ENCODE measurements around the gene POLR2E. TPM values are rescaled to one million over a fixed set of nuclear protein-coding genes. Genes with fewer than 3 reads are reported as not detected.

POLR2E gene
- polyA plus RNA-seq, 1 donor from 2014 or later: 172 TPM

DNA sequence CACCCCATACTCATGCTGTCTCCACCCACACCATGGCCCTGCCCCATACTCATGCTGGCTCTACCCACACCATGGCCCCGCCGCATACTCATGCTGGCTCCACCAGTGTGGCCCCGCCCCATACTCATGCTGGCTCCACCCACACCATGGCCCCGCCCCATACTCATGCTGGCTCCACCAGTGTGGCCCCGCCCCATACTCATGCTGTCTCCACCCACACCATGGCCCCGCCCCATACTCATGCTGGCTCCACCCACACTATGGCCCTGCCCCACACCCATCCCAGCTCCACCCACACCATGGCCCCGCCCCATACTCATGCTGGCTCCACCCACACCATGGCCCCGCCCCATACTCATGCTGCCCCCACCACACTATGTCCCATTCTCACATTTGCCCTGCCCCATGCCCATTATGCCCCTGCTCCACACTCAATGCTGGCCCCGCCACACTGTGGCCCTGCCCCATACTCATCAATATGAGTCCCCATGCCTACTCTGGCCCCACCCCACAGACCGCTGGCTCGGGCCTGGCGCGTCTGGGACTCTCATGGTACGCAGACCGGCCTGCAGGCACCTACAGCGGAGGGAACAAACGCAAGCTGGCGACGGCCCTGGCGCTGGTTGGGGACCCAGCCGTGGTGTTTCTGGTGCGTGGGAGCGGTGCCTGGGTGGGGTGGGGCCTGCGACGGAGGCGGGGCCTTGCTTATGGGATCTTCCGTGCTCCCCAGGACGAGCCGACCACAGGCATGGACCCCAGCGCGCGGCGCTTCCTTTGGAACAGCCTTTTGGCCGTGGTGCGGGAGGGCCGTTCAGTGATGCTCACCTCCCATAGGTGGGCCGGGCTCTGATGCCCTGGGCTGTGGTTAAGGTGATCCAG lies 31.9 kb downstream of the POLR2E start:
- peaks cover 7% of the 10 kb centered on the region for H3K9me3 ChIP-seq (ENCODE audit: low read length)
- no peak overlapping the region for H3K9ac ChIP-seq (ENCODE audit: low read length)

DNA sequence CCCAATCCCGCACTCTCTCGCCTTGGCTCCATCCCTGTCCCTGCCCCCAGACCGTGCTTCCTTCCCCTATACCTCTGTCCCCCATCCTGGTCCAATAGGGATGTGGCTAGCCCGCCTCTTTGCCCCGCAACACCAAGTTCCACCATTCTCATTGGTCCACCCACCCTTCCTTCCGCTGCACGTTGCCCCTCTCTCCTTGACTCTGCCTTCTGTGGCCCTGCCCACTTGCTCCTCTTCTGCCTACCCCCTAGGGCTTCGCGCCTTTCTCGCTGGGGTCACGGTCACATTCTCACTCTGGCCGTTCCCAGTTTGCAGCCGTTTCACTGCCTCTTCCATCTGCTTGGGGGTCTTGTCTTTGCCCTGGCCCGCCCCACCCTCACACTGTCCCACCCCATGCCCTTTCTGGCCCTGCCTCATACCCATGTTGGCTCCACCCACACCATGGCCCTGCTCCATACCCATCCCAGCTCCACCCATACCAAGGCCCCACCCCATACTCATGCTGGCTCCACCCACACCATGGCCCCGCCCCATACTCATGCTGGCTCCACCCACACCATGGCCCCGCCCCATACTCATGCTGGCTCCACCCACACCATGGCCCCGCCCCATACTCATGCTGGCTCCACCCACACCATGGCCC lies 32.7 kb downstream of the POLR2E start:
- Histone ChIP-seq H4K20me1 (ENCODE audit: insufficient read depth) (no peaks in the 10 kb centered on the region), H3K4me2 (ENCODE audit: low read length) (no peak overlapping the region), H3K4me3 (ENCODE audit: low read length) (no peak overlapping the region), H3K27me3 (ENCODE audit: insufficient read depth, low read depth, low read length) (peaks cover 13% of the 10 kb centered on the region), H3K36me3 (ENCODE audit: insufficient read depth, low read length) (peaks cover 3% of the 10 kb centered on the region), H3K27ac (ENCODE audit: low read length) (no peak overlapping the region), H3F3A (ENCODE audit: insufficient read depth, low read length, poor library complexity, severe bottlenecking) (no peaks in the 10 kb centered on the region), H3K79me2 (replicated peaks; ENCODE audit: insufficient read depth, low read length) (no peaks in the 10 kb centered on the region), H3K9me2 (ENCODE audit: insufficient read depth, low read length) (no peaks in the 10 kb centered on the region), H2AFZ (ENCODE audit: low read depth, low read length) (no peak overlapping the region), H3K9ac (ENCODE audit: low read length) (no peak overlapping the region), H3K9me3 (ENCODE audit: low read length) (peaks cover 11% of the 10 kb centered on the region)
- TF ChIP-seq MXI1 (conservative IDR thresholded peaks at IDR 0.05; ENCODE audit: poor library complexity, severe bottlenecking): no peak
- TF ChIP-seq, protein P1, sequence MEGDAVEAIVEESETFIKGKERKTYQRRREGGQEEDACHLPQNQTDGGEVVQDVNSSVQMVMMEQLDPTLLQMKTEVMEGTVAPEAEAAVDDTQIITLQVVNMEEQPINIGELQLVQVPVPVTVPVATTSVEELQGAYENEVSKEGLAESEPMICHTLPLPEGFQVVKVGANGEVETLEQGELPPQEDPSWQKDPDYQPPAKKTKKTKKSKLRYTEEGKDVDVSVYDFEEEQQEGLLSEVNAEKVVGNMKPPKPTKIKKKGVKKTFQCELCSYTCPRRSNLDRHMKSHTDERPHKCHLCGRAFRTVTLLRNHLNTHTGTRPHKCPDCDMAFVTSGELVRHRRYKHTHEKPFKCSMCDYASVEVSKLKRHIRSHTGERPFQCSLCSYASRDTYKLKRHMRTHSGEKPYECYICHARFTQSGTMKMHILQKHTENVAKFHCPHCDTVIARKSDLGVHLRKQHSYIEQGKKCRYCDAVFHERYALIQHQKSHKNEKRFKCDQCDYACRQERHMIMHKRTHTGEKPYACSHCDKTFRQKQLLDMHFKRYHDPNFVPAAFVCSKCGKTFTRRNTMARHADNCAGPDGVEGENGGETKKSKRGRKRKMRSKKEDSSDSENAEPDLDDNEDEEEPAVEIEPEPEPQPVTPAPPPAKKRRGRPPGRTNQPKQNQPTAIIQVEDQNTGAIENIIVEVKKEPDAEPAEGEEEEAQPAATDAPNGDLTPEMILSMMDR (IDR thresholded peaks at IDR 0.05; ENCODE audit: poor library complexity, severe bottlenecking): no peak
- TF ChIP-seq EP300 (conservative IDR thresholded peaks at IDR 0.05; ENCODE audit: poor library complexity, severe bottlenecking): no peak
- TF ChIP-seq, protein P2, sequence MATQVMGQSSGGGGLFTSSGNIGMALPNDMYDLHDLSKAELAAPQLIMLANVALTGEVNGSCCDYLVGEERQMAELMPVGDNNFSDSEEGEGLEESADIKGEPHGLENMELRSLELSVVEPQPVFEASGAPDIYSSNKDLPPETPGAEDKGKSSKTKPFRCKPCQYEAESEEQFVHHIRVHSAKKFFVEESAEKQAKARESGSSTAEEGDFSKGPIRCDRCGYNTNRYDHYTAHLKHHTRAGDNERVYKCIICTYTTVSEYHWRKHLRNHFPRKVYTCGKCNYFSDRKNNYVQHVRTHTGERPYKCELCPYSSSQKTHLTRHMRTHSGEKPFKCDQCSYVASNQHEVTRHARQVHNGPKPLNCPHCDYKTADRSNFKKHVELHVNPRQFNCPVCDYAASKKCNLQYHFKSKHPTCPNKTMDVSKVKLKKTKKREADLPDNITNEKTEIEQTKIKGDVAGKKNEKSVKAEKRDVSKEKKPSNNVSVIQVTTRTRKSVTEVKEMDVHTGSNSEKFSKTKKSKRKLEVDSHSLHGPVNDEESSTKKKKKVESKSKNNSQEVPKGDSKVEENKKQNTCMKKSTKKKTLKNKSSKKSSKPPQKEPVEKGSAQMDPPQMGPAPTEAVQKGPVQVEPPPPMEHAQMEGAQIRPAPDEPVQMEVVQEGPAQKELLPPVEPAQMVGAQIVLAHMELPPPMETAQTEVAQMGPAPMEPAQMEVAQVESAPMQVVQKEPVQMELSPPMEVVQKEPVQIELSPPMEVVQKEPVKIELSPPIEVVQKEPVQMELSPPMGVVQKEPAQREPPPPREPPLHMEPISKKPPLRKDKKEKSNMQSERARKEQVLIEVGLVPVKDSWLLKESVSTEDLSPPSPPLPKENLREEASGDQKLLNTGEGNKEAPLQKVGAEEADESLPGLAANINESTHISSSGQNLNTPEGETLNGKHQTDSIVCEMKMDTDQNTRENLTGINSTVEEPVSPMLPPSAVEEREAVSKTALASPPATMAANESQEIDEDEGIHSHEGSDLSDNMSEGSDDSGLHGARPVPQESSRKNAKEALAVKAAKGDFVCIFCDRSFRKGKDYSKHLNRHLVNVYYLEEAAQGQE (IDR thresholded peaks at IDR 0.05; ENCODE audit: borderline replicate concordance): no peak
- TF ChIP-seq POLR2AphosphoS5 (IDR thresholded peaks at IDR 0.05): no peak
- TF ChIP-seq RAD21 (conservative IDR thresholded peaks at IDR 0.05): no peak
- TF ChIP-seq SMC3 (conservative IDR thresholded peaks at IDR 0.05; ENCODE audit: poor library complexity): no peak
- TF ChIP-seq TAF1 (IDR thresholded peaks at IDR 0.05; ENCODE audit: low read depth): no peak

More for the DNA sequence above, 31.9 kb downstream of the POLR2E start:
- no peak overlapping the region for H2AFZ ChIP-seq (ENCODE audit: low read depth, low read length)
- TF ChIP-seq, protein P2 (IDR thresholded peaks at IDR 0.05; ENCODE audit: borderline replicate concordance): no peak
- TF ChIP-seq EZH2 (IDR thresholded peaks at IDR 0.05; ENCODE audit: borderline replicate concordance, insufficient read depth, low read length, poor library complexity, severe bottlenecking) (no peak), TAF1 (IDR thresholded peaks at IDR 0.05; ENCODE audit: low read depth) (no peak), EP300 (conservative IDR thresholded peaks at IDR 0.05; ENCODE audit: poor library complexity, severe bottlenecking) (no peak), RAD21 (conservative IDR thresholded peaks at IDR 0.05) (no peak), SMC3 (conservative IDR thresholded peaks at IDR 0.05; ENCODE audit: poor library complexity) (no peak), POLR2AphosphoS5 (IDR thresholded peaks at IDR 0.05) (no peak), MXI1 (conservative IDR thresholded peaks at IDR 0.05; ENCODE audit: poor library complexity, severe bottlenecking) (no peak)
- TF ChIP-seq, protein P1 (IDR thresholded peaks at IDR 0.05; ENCODE audit: poor library complexity, severe bottlenecking): no peak
- H3K79me2 ChIP-seq (replicated peaks; ENCODE audit: insufficient read depth, low read length): no peaks in the 10 kb centered on the region
- no peaks in the 10 kb centered on the region for H4K20me1 ChIP-seq (ENCODE audit: insufficient read depth)
- H3F3A ChIP-seq (ENCODE audit: insufficient read depth, low read length, poor library complexity, severe bottlenecking): no peaks in the 10 kb centered on the region
- H3K36me3 ChIP-seq (ENCODE audit: insufficient read depth, low read length): peaks cover 3% of the 10 kb centered on the region
- H3K4me2 ChIP-seq (ENCODE audit: low read length): no peak overlapping the region
- H3K27ac ChIP-seq (ENCODE audit: low read length): no peak overlapping the region
- H3K27me3 ChIP-seq (ENCODE audit: insufficient read depth, low read depth, low read length): peaks cover 16% of the 10 kb centered on the region
- H3K9me2 ChIP-seq (ENCODE audit: insufficient read depth, low read length): no peaks in the 10 kb centered on the region
- no peak overlapping the region for H3K4me3 ChIP-seq (ENCODE audit: low read length)
